Measurements from ENCODE around the gene SYNDIG1. TPM values are rescaled to one million over a fixed set of nuclear protein-coding genes. Genes with fewer than 3 reads are reported as not detected.

Gene SYNDIG1
- total RNA-seq, 2 experiments from 2014 or later = not detected

DNA sequence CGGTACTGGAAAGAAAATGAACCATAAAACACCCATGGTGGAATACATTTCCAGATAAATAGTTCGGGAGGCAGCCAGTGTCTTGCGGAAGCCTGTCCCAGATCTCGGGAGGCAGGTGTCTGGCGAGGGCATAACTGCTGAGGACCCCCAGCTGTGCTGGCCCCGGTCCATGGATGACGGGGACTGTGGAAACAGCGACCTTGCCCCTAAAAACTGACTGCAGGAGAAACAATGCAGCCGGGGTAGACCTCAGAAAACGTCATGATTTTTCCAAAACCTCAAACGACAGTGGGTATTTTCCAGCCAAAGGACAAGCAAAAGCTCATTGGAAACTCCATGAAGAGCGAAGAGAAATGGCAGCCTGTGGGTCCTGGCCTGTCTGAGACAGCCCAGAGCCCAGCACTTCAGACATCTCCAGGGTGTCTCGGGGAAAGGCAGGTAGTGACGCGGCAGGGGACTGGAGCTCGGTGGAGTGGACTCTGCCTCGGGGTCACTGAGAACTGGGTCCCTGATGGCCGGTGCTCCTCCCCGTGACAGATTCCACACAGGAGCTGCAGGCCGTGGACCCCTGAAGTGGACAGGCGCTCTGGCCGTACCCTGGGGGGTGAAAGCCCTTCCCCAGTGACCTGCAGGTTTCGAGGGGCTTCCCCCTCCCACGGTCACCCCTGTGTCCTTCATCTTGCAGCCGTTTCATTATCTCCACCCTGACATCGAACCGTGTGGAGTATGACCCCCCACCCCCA is 188.6 kb downstream of the SYNDIG1 start:
- Mint-ChIP-seq H3K27ac (no peak overlapping the region), H3K9me3 (no peaks in the 10 kb centered on the region), H3K4me1 (ENCODE audit: low read depth) (no peaks in the 10 kb centered on the region), H3K36me3 (ENCODE audit: low read depth) (no peaks in the 10 kb centered on the region), H3K27me3 (no peaks in the 10 kb centered on the region), H3K4me3 (no peak overlapping the region)
- TF ChIP-seq, protein P1, sequence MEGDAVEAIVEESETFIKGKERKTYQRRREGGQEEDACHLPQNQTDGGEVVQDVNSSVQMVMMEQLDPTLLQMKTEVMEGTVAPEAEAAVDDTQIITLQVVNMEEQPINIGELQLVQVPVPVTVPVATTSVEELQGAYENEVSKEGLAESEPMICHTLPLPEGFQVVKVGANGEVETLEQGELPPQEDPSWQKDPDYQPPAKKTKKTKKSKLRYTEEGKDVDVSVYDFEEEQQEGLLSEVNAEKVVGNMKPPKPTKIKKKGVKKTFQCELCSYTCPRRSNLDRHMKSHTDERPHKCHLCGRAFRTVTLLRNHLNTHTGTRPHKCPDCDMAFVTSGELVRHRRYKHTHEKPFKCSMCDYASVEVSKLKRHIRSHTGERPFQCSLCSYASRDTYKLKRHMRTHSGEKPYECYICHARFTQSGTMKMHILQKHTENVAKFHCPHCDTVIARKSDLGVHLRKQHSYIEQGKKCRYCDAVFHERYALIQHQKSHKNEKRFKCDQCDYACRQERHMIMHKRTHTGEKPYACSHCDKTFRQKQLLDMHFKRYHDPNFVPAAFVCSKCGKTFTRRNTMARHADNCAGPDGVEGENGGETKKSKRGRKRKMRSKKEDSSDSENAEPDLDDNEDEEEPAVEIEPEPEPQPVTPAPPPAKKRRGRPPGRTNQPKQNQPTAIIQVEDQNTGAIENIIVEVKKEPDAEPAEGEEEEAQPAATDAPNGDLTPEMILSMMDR (IDR thresholded peaks at IDR 0.05) = no peak
- Histone ChIP-seq H3K27me3 (ENCODE audit: control insufficient read depth in 1 of 2, insufficient read depth in 2 of 2, low read length in 2 of 2) (no peaks in the 10 kb centered on the region), H3K27ac (ENCODE audit: low read depth in 1 of 2, low read length in 2 of 2) (no peak overlapping the region), H3K36me3 (ENCODE audit: insufficient read depth, low read length) (no peaks in the 10 kb centered on the region), H3K9me3 (ENCODE audit: control insufficient read depth in 1 of 2, insufficient read depth in 1 of 2, low read length in 2 of 2) (peaks cover 0 to 9% of the 10 kb centered on the region in 2 experiments), H3K4me3 (ENCODE audit: low read length) (no peak overlapping the region), H3K4me1 (ENCODE audit: insufficient read depth, low read length) (no peaks in the 10 kb centered on the region)
- CTCF ChIA-PET = no interaction called here
- POLR2A ChIA-PET = no interaction called here
- ATAC-seq (ENCODE audit: poor library complexity) (no peak), DNase-seq (no peak)
- intact Hi-C loops (cut with DNase I, micrococcal nuclease) = no loop called here

- Mint-ChIP-seq H3K4me3 (no peak overlapping the region), H3K9me3 (no peaks in the 10 kb centered on the region), H3K27ac (no peak overlapping the region), H3K27me3 (no peaks in the 10 kb centered on the region), H3K4me1 (ENCODE audit: low read depth) (no peaks in the 10 kb centered on the region), H3K36me3 (ENCODE audit: low read depth) (no peaks in the 10 kb centered on the region)
- Histone ChIP-seq H3K4me1 (ENCODE audit: insufficient read depth, low read length) (no peaks in the 10 kb centered on the region), H3K9me3 (ENCODE audit: control insufficient read depth in 1 of 2, insufficient read depth in 1 of 2, low read length in 2 of 2) (peaks cover 0 to 9% of the 10 kb centered on the region in 2 experiments), H3K27ac (ENCODE audit: low read depth in 1 of 2, low read length in 2 of 2) (no peak overlapping the region), H3K27me3 (ENCODE audit: control insufficient read depth in 1 of 2, insufficient read depth in 2 of 2, low read length in 2 of 2) (no peaks in the 10 kb centered on the region), H3K36me3 (ENCODE audit: insufficient read depth, low read length) (no peaks in the 10 kb centered on the region), H3K4me3 (ENCODE audit: low read length) (no peak overlapping the region)
- TF ChIP-seq, protein P1 (IDR thresholded peaks at IDR 0.05) = no peak
- intact Hi-C loops (cut with DNase I, micrococcal nuclease) = no loop called here
- ATAC-seq (ENCODE audit: poor library complexity) (no peak), DNase-seq (no peak)
- POLR2A ChIA-PET = no interaction called here
- CTCF ChIA-PET = no interaction called here
These were observed 189.7 kb downstream of the SYNDIG1 start for GRCh38 chr20:24658920-24659660.

GRCh38 chr20:24659835-24660234 is 190.4 kb downstream of the SYNDIG1 start:
- Mint-ChIP-seq H3K36me3 (ENCODE audit: low read depth) (no peaks in the 10 kb centered on the region), H3K27ac (no peak overlapping the region), H3K27me3 (no peaks in the 10 kb centered on the region), H3K4me3 (no peak overlapping the region), H3K9me3 (no peaks in the 10 kb centered on the region), H3K4me1 (ENCODE audit: low read depth) (no peaks in the 10 kb centered on the region)
- Histone ChIP-seq H3K4me3 (ENCODE audit: low read length) (no peak overlapping the region), H3K27me3 (ENCODE audit: control insufficient read depth in 1 of 2, insufficient read depth in 2 of 2, low read length in 2 of 2) (no peaks in the 10 kb centered on the region), H3K36me3 (ENCODE audit: insufficient read depth, low read length) (no peaks in the 10 kb centered on the region), H3K27ac (ENCODE audit: low read depth in 1 of 2, low read length in 2 of 2) (no peak overlapping the region), H3K4me1 (ENCODE audit: insufficient read depth, low read length) (no peaks in the 10 kb centered on the region), H3K9me3 (ENCODE audit: control insufficient read depth in 1 of 2, insufficient read depth in 1 of 2, low read length in 2 of 2) (peaks cover 0 to 9% of the 10 kb centered on the region in 2 experiments)
- CTCF ChIA-PET = no interaction called here
- intact Hi-C loops (cut with DNase I, micrococcal nuclease) = no loop called here
- POLR2A ChIA-PET = no interaction called here
- DNase-seq (no peak), ATAC-seq (ENCODE audit: poor library complexity) (no peak)
- TF ChIP-seq, protein P1 (IDR thresholded peaks at IDR 0.05) = no peak
